CD8-positive, alpha-beta memory T cell (primary cell): ENCODE measurements around the gene ZNRF1. TPM values are rescaled to one million over a fixed set of nuclear protein-coding genes. Genes with fewer than 3 reads are reported as not detected.
"Not testable (repeated sequence)": the region's sequence is repeated elsewhere in the genome, so short reads cannot be mapped to it uniquely, and the experiment has no call there.

ENCODE experiments used
- CTCF ChIA-PET: fragments of 350-600 bp; sonication (Branson Sonifier 250); formaldehyde crosslinking; loops from one replicate; lab custom pipeline; 2021; ENCODE audit warnings: antibody characterized with exemption; lab: Charles Lee
- POLR2A ChIA-PET: fragments of 350-600 bp; sonication (Branson Sonifier 250); formaldehyde crosslinking; loops from one replicate; lab custom pipeline; 2021; ENCODE audit warnings: antibody characterized with exemption; lab: Charles Lee
- DNase-seq, 5 donors: peaks; one replicate each; pipeline versions ENCODE4 v3.0.0 to v3.0.0-alpha.2; 2020 to 2022; ENCODE audit warnings: mixed read lengths in 1 of 5
- H3K27ac ChIP-seq: one replicate; pipeline ENCODE4 v1.7.0; 2013; ENCODE audit warnings: low read depth, mild to moderate bottlenecking, low read length, moderate library complexity
- H3K27me3 ChIP-seq: 2 replicates; pipeline ENCODE4 v1.7.0; 2013; ENCODE audit warnings: low read length, mild to moderate bottlenecking; ENCODE audit not compliant: insufficient read depth, poor library complexity, severe bottlenecking
- H3K36me3 ChIP-seq: 2 replicates; pipeline ENCODE4 v1.7.0; 2013; ENCODE audit warnings: mild to moderate bottlenecking, low read length, moderate library complexity; ENCODE audit not compliant: insufficient read depth
- H3K4me1 ChIP-seq: 2 replicates; pipeline ENCODE4 v1.7.0; 2013; ENCODE audit warnings: mild to moderate bottlenecking, low read length, moderate library complexity; ENCODE audit not compliant: insufficient read depth
- H3K4me3 ChIP-seq: 2 replicates; pipeline ENCODE4 v1.7.0; 2013; ENCODE audit warnings: mild to moderate bottlenecking, low read length
- H3K9me3 ChIP-seq: 2 replicates; pipeline ENCODE4 v1.7.0; 2013; ENCODE audit warnings: mild to moderate bottlenecking, low read length
- H3K27ac Mint-ChIP-seq, 8 donors: one replicate each; pipeline ENCODE4 v1.8.0; 2020 to 2021; ENCODE audit warnings: mixed read lengths in 8 of 8, mild to moderate bottlenecking in 6 of 8, inconsistent platforms in 3 of 8, moderate library complexity in 3 of 8
- H3K27me3 Mint-ChIP-seq, 2 donors: one replicate each; pipeline ENCODE4 v1.8.0; 2020 to 2021; ENCODE audit warnings: mixed read lengths in 2 of 2, mild to moderate bottlenecking in 1 of 2, moderate library complexity in 1 of 2
- H3K36me3 Mint-ChIP-seq, 3 donors: one replicate each; pipeline ENCODE4 v1.8.0; 2020 to 2021; ENCODE audit warnings: mixed read lengths in 3 of 3, inconsistent platforms in 1 of 3, mild to moderate bottlenecking in 1 of 3
- H3K4me1 Mint-ChIP-seq, 3 donors: one replicate each; pipeline ENCODE4 v1.8.0; 2020 to 2021; ENCODE audit warnings: mixed read lengths in 3 of 3, inconsistent platforms in 1 of 3, mild to moderate bottlenecking in 1 of 3
- H3K4me3 Mint-ChIP-seq, 7 donors: one replicate each; pipeline ENCODE4 v1.8.0; 2020 to 2021; ENCODE audit warnings: mixed read lengths in 7 of 7, mild to moderate bottlenecking in 6 of 7, moderate library complexity in 4 of 7, inconsistent platforms in 2 of 7
- H3K9me3 Mint-ChIP-seq, 5 donors: one replicate each; pipeline ENCODE4 v1.8.0; 2020 to 2022; ENCODE audit warnings: mixed read lengths in 5 of 5, mild to moderate bottlenecking in 3 of 5, moderate library complexity in 2 of 5, inconsistent platforms in 1 of 5
- polyA plus RNA-seq: library from polyadenylated mRNA; unstranded; fragments of 300-500 nt; fragmentation: Illumina TruSeq; gene quantifications from one replicate; pipeline ENCODE4 v1.2.3, GENCODE V29; 2021
- total RNA-seq, 2 experiments: library from RNA; stranded (reverse); gene quantifications; one replicate each; pipeline ENCODE4 v1.2.3, GENCODE V29; 2021

ZNRF1 gene
- total and polyA plus RNA-seq, 3 experiments from 2014 or later = 2.2 to 14.1 (median 10.8) TPM

- ChIA-PET POLR2A (no interaction called here), CTCF (interaction anchor here (1.2 kb wide), 1 partner anchor 89 kb away, joined by 3 read pairs; no protein-coding TSS in a partner anchor)
- no peak overlapping the region for H3K4me3 Mint-ChIP-seq
- H3K9me3 Mint-ChIP-seq = peaks cover 8 to 16% (median 13%) of the 10 kb centered on the region in 5 donors
- Histone ChIP-seq H3K4me1 (no peaks in the 10 kb centered on the region), H3K4me3 (no peak overlapping the region), H3K9me3 (no peaks in the 10 kb centered on the region), H3K36me3 (no peaks in the 10 kb centered on the region), H3K27ac (no peak overlapping the region), H3K27me3 (no peaks in the 10 kb centered on the region)
- peaks cover 3 to 23% (median 5%) of the 10 kb centered on the region in 3 donors for H3K36me3 Mint-ChIP-seq
- H3K27me3 Mint-ChIP-seq = peaks cover 0 to 4% of the 10 kb centered on the region in 2 donors
- peaks cover 4 to 28% (median 13%) of the 10 kb centered on the region in 3 donors for H3K4me1 Mint-ChIP-seq
- no peak overlapping the region for H3K27ac Mint-ChIP-seq
- DNase-seq = no peak
These were observed 23.7 kb downstream of the ZNRF1 start for GRCh38 chr16:75022567-75022966.

- Histone ChIP-seq H3K4me1 (no peaks in the 10 kb centered on the region), H3K9me3 (no peaks in the 10 kb centered on the region), H3K27me3 (no peaks in the 10 kb centered on the region), H3K36me3 (no peaks in the 10 kb centered on the region), H3K4me3 (no peak overlapping the region), H3K27ac (no peak overlapping the region)
- H3K27ac Mint-ChIP-seq = no peak overlapping the region
- no peak for DNase-seq
- CTCF ChIA-PET = interaction anchor here (1.2 kb wide), 1 partner anchor 88 kb away, joined by 3 read pairs; no protein-coding TSS in a partner anchor
- peaks cover 8 to 16% (median 13%) of the 10 kb centered on the region in 5 donors for H3K9me3 Mint-ChIP-seq
- no peak overlapping the region for H3K4me3 Mint-ChIP-seq
- peaks cover 4 to 28% (median 13%) of the 10 kb centered on the region in 3 donors for H3K4me1 Mint-ChIP-seq
- peaks cover 3 to 23% (median 5%) of the 10 kb centered on the region in 3 donors for H3K36me3 Mint-ChIP-seq
- POLR2A ChIA-PET = no interaction called here
- H3K27me3 Mint-ChIP-seq = peaks cover 0 to 4% of the 10 kb centered on the region in 2 donors
These were observed 24.2 kb downstream of the ZNRF1 start for GRCh38 chr16:75023009-75023408.

DNA sequence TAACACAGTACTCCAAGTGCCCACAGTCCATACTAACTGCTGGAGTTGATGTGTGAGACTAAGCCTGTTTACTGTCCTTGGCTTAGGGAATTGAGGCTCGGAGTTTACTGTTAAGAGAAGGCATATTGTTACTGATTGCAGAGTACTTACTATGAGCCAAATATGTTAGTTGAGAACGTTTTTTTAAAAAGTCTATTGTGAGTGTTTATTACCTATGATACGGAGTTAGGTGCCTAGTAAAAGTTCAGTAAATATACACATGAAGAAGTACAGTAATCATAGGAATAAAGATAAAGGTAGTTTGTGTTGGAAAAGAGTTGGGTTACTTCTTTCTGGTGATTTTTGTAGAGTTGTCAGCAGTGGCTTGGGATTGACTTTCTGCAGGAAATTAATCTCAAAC, 25.4 kb downstream of the ZNRF1 start:
- ChIA-PET CTCF (no interaction called here), POLR2A (no interaction called here)
- Mint-ChIP-seq H3K36me3 (peaks cover 3 to 23% (median 5%) of the 10 kb centered on the region in 3 donors), H3K4me1 (peaks cover 4 to 28% (median 12%) of the 10 kb centered on the region in 3 donors), H3K27me3 (peaks cover 0 to 4% of the 10 kb centered on the region in 2 donors), H3K9me3 (peaks cover 8 to 16% (median 13%) of the 10 kb centered on the region in 5 donors), H3K27ac (peak overlapping the region in 2 of 8 donors; percentile 18 to 72), H3K4me3 (no peak overlapping the region)
- Histone ChIP-seq H3K4me3 (no peak overlapping the region), H3K4me1 (no peaks in the 10 kb centered on the region), H3K9me3 (no peaks in the 10 kb centered on the region), H3K36me3 (no peaks in the 10 kb centered on the region), H3K27me3 (no peaks in the 10 kb centered on the region), H3K27ac (no peak overlapping the region)
- no peak for DNase-seq

GRCh38 chr16:75024594-75024993, 25.8 kb downstream of the ZNRF1 start:
- H3K4me1 ChIP-seq = no peaks in the 10 kb centered on the region
- no peaks in the 10 kb centered on the region for H3K27me3 ChIP-seq
- Mint-ChIP-seq H3K4me3 (no peak overlapping the region), H3K36me3 (peaks cover 2 to 19% (median 5%) of the 10 kb centered on the region in 3 donors), H3K27me3 (peaks cover 0 to 4% of the 10 kb centered on the region in 2 donors), H3K27ac (peak overlapping the region in 2 of 8 donors; percentile 18 to 72), H3K4me1 (peaks cover 4 to 24% (median 8%) of the 10 kb centered on the region in 3 donors), H3K9me3 (peaks cover 8 to 16% (median 13%) of the 10 kb centered on the region in 5 donors)
- H3K36me3 ChIP-seq = no peaks in the 10 kb centered on the region
- ChIA-PET POLR2A (no interaction called here), CTCF (no interaction called here)
- no peak overlapping the region for H3K4me3 ChIP-seq
- H3K27ac ChIP-seq = no peak overlapping the region
- H3K9me3 ChIP-seq = no peaks in the 10 kb centered on the region
- no peak for DNase-seq

DNA sequence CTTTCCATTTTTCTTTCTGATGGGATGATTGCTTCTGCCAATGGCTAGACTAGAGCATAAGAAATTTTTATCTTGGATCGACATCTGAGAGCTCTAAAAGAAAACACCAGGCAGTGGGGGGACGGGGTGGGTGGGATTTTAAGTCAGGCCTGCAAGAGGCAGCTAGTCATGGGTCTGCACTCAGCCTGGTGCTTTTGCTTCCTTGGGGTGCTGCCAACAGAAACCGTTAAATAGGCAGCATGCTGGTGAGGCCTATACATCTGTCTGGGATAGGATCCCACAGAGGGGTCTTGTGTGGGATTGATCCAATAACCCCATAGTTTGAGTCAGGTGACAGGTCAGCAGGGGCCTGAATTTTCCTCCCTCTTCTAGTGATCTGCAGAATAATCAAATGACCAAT, 26.9 kb downstream of the ZNRF1 start:
- CTCF ChIA-PET = no interaction called here
- DNase-seq = no peak
- Mint-ChIP-seq H3K36me3 (peaks cover 4 to 16% (median 5%) of the 10 kb centered on the region in 3 donors), H3K27ac (peak overlapping the region in 1 of 8 donors; percentile 26), H3K27me3 (peaks cover 0 to 4% of the 10 kb centered on the region in 2 donors), H3K4me3 (no peak overlapping the region), H3K4me1 (peaks cover 4 to 20% (median 8%) of the 10 kb centered on the region in 3 donors), H3K9me3 (peaks cover 9 to 16% (median 13%) of the 10 kb centered on the region in 5 donors)
- Histone ChIP-seq H3K4me1 (no peaks in the 10 kb centered on the region), H3K4me3 (no peak overlapping the region), H3K36me3 (no peaks in the 10 kb centered on the region), H3K9me3 (no peaks in the 10 kb centered on the region), H3K27me3 (no peaks in the 10 kb centered on the region), H3K27ac (no peak overlapping the region)
- POLR2A ChIA-PET = no interaction called here

DNA sequence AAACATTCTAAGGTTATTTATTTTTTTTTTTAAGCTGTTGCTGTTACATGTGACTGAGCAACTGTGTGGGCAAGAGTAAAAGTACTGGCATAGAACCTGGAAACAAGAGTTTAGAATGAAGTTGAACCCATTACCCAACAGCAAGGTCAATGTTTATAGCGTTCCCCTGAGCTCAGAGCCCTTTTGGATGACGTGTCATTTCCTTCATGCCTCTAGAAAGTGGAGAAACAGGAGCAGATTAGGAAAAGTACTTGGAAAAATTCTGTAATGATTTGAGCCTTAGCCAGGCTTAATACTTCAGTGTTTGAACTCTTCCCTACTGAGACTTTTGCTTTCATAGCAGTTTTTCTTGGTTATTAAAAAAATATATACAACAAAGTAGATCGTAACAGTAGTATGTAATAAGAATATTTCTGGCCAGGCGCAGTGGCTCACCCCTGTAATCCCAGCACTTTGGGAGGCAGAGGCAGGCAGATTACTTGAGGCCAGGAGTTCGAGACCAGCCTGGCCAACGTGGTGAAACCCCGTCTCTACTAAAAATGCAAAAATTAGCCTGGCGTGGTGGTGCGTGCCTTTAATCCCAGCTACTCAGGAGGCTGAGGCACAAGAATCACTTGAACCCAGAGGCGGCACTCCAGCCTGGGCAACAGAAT, 27.5 kb downstream of the ZNRF1 start:
- POLR2A ChIA-PET, CTCF ChIA-PET, DNase-seq, H3K4me3 ChIP-seq, H3K27ac Mint-ChIP-seq, H3K4me3 Mint-ChIP-seq, H3K4me1 ChIP-seq, H3K27me3 ChIP-seq, H3K36me3 ChIP-seq, H3K9me3 ChIP-seq, H3K27me3 Mint-ChIP-seq, H3K27ac ChIP-seq: not testable (repeated sequence)
- H3K4me1 Mint-ChIP-seq = peaks cover 4 to 20% (median 8%) of the 10 kb centered on the region in 3 donors
- H3K9me3 Mint-ChIP-seq = peaks cover 4 to 12% (median 7%) of the 10 kb centered on the region in 5 donors
- peaks cover 4 to 10% (median 4%) of the 10 kb centered on the region in 3 donors for H3K36me3 Mint-ChIP-seq

DNA sequence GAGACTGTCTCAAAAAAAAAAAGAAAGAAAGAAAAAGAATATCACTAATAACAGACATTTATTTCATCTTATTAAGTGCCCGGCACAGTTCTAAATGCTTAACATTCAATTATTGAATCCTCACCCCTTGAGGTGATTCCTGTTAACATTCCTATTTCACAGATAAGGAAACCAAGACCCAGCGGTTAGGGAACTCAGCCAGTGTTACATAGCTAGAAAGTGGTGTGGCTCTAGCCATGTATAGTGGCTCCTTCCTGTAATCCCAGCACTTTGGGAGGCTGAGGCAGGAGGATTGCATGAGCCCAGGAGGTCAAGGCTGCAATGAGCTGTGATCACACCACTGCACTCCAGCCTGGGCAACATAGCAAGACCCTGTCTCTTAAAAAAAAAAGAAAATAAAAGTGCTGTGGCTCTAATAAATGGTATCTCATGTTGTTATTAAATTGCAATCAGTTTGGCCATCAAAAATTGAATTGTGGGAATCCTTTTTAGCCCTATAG, 28.1 kb downstream of the ZNRF1 start:
- no peaks in the 10 kb centered on the region for H3K9me3 ChIP-seq
- H3K36me3 ChIP-seq = no peaks in the 10 kb centered on the region
- no peaks in the 10 kb centered on the region for H3K27me3 ChIP-seq
- no peak overlapping the region for H3K27ac Mint-ChIP-seq
- H3K9me3 Mint-ChIP-seq = peaks cover 0 to 7% (median 2%) of the 10 kb centered on the region in 5 donors
- no peaks in the 10 kb centered on the region for H3K4me1 ChIP-seq
- H3K4me3 ChIP-seq = no peak overlapping the region
- POLR2A ChIA-PET = no interaction called here
- CTCF ChIA-PET = no interaction called here
- H3K4me3 Mint-ChIP-seq = no peak overlapping the region
- no peak for DNase-seq
- peaks cover 0 to 1% of the 10 kb centered on the region in 2 donors for H3K27me3 Mint-ChIP-seq
- peaks cover 4 to 20% (median 8%) of the 10 kb centered on the region in 3 donors for H3K4me1 Mint-ChIP-seq
- no peak overlapping the region for H3K27ac ChIP-seq
- peaks cover 1 to 5% (median 4%) of the 10 kb centered on the region in 3 donors for H3K36me3 Mint-ChIP-seq
